PC-3 (cell line): ENCODE data around the gene SLC2A9.

Source experiments
- EZH2 ChIP-seq: fragments of 300-600 bp; sonication (generic); IDR thresholded peaks from one replicate; pipeline ENCODE4 v1.6.1; 2017; ENCODE audit warnings: antibody characterized with exemption, mild to moderate bottlenecking, low read length; ENCODE audit not compliant: unreplicated experiment
- EZH2phosphoT487 ChIP-seq: fragments of 300-600 bp; sonication (generic); IDR thresholded peaks from 2 replicates; pipeline ENCODE4 v1.6.1; 2018; ENCODE audit warnings: mild to moderate bottlenecking, antibody characterized with exemption, low read length, borderline replicate concordance

- no peak for TF ChIP-seq EZH2phosphoT487
- TF ChIP-seq EZH2 = no peak
Observed at GRCh38 chr4:9953089-9953488, 68.2 kb downstream of the SLC2A9 start.
